A673 (cell line): ENCODE data around the gene F2. TPM values are rescaled to one million over a fixed set of nuclear protein-coding genes. Genes with fewer than 3 reads are reported as not detected.
"Not testable (repeated sequence)": the region's sequence is repeated elsewhere in the genome, so short reads cannot be mapped to it uniquely, and the experiment has no call there.

Source experiments
- BruUV-seq: library from RNA; stranded (reverse); fragments of 400-500 nt; replicated peaks from 2 replicates; lab custom pipeline; 2021; lab: Mats Ljungman, UMichigan
- CTCF ChIA-PET: fragments of 300-600 bp; sonication (Branson Sonifier 250); formaldehyde crosslinking; loops from one replicate; lab custom pipeline; 2022; ENCODE audit warnings: antibody characterized with exemption; lab: Charles Lee
- POLR2A ChIA-PET: fragments of 300-600 bp; sonication (Branson Sonifier 250); formaldehyde crosslinking; loops from one replicate; lab custom pipeline; 2022; ENCODE audit warnings: antibody characterized with exemption; ENCODE audit not compliant: low non-redundant PET; lab: Charles Lee
- DNase-seq: peaks from one replicate; pipeline ENCODE4 v3.0.0-alpha.2; 2015; ENCODE audit warnings: low spot score
- H3K27ac ChIP-seq: fragments of 200-600 bp; sonication (generic); 2 replicates; pipeline ENCODE4 v1.5.1; 2016; ENCODE audit warnings: mixed run types, low read depth, mild to moderate bottlenecking, mixed read lengths, antibody characterized with exemption, low read length; ENCODE audit not compliant: poor library complexity, severe bottlenecking
- H3K27me3 ChIP-seq: fragments of 200-600 bp; sonication (generic); replicated peaks from 2 replicates; pipeline ENCODE4 v1.6.1; 2017; ENCODE audit warnings: mixed run types, low read depth, mild to moderate bottlenecking, mixed read lengths, antibody characterized with exemption, low read length; ENCODE audit not compliant: insufficient read depth, poor library complexity
- H3K36me3 ChIP-seq: fragments of 200-600 bp; sonication (generic); 2 replicates; pipeline ENCODE4 v1.6.1; 2016; ENCODE audit warnings: mixed run types, mild to moderate bottlenecking, mixed read lengths, antibody characterized with exemption, low read length; ENCODE audit not compliant: insufficient read depth, poor library complexity, severe bottlenecking
- H3K4me1 ChIP-seq: fragments of 200-600 bp; sonication (generic); 2 replicates; pipeline ENCODE4 v1.6.1; 2017; ENCODE audit warnings: mixed run types, mild to moderate bottlenecking, mixed read lengths, antibody characterized with exemption, low read length; ENCODE audit not compliant: insufficient read depth, poor library complexity, severe bottlenecking
- H3K4me3 ChIP-seq: fragments of 200-600 bp; sonication (generic); 2 replicates; pipeline ENCODE4 v1.5.1; 2016; ENCODE audit warnings: low read depth, mixed run types, mild to moderate bottlenecking, mixed read lengths, low read length; ENCODE audit not compliant: poor library complexity, severe bottlenecking
- H3K9me3 ChIP-seq: fragments of 200-600 bp; sonication (generic); 2 replicates; pipeline ENCODE4 v1.6.1; 2016; ENCODE audit warnings: mixed run types, low read depth, mild to moderate bottlenecking, mixed read lengths, antibody characterized with exemption, low read length; ENCODE audit not compliant: poor library complexity, severe bottlenecking
- CTCF ChIP-seq: fragments of 300-800, 200-600 bp; sonication (generic); conservative IDR thresholded peaks from 2 replicates; pipeline ENCODE4 v1.5.1; 2017; ENCODE audit warnings: low read depth, mild to moderate bottlenecking, antibody characterized with exemption, low read length, moderate library complexity, mixed read lengths
- EZH2 ChIP-seq: fragments of 200-600 bp; sonication (generic); IDR thresholded peaks from 2 replicates; pipeline ENCODE4 v1.6.1; 2017; ENCODE audit warnings: borderline replicate concordance, low read depth, mild to moderate bottlenecking, mixed read lengths, antibody characterized with exemption, low read length; ENCODE audit not compliant: poor library complexity, severe bottlenecking
- intact Hi-C: fragments of 100-400 bp; cut with micrococcal nuclease; formaldehyde crosslinking; loops from one replicate; pipeline ENCODE4 v1.10.0; 2022; ENCODE audit not compliant: unreplicated experiment
- total RNA-seq: library from RNA; stranded (reverse); gene quantifications from 2 replicates; pipeline ENCODE4 v1.2.3, GENCODE V29; 2021

The F2 gene
- total RNA-seq, 1 experiment from 2014 or later, result not detected

GRCh38 chr11:46712874-46713576 is 6.0 kb upstream of the F2 start:
- CTCF ChIA-PET, result no interaction called here
- Histone ChIP-seq H3K27me3 (no peaks in the 10 kb centered on the region), H3K9me3 (no peaks in the 10 kb centered on the region), H3K4me3 (no peak overlapping the region), H3K36me3 (no peaks in the 10 kb centered on the region), H3K27ac (no peak overlapping the region), H3K4me1 (no peaks in the 10 kb centered on the region)
- POLR2A ChIA-PET, result interaction anchor here (0.6 kb wide), 1 partner anchor 74 kb away, joined by 4 read pairs; no protein-coding TSS in a partner anchor
- TF ChIP-seq CTCF (no peak), EZH2 (no peak)
- no peak for DNase-seq
- BruUV-seq, result no TSS peak
- intact Hi-C loops, result no loop called here

GRCh38 chr11:46717825-46718154 is 1.2 kb upstream of the F2 start:
- intact Hi-C loops, POLR2A ChIA-PET, BruUV-seq, H3K9me3 ChIP-seq, H3K27ac ChIP-seq, H3K4me1 ChIP-seq, CTCF ChIA-PET, H3K4me3 ChIP-seq, H3K27me3 ChIP-seq, H3K36me3 ChIP-seq, DNase-seq: not testable (repeated sequence)

GRCh38 chr11:46718155-46719019 is 626 bp upstream of the F2 start:
- H3K36me3 ChIP-seq, result no peaks in the 10 kb centered on the region
- BruUV-seq, result no TSS peak
- no peak overlapping the region for H3K4me3 ChIP-seq
- ChIA-PET POLR2A (interaction anchor here (0.9 kb wide), 1 partner anchor 18 kb away, joined by 3 read pairs; the partner anchor contains the start of gene ARHGAP1), CTCF (no interaction called here)
- H3K9me3 ChIP-seq, result no peaks in the 10 kb centered on the region
- intact Hi-C loops, result no loop called here
- no peaks in the 10 kb centered on the region for H3K27me3 ChIP-seq
- no peak overlapping the region for H3K27ac ChIP-seq
- TF ChIP-seq EZH2 (no peak), CTCF (no peak)
- DNase-seq, result no peak
- no peaks in the 10 kb centered on the region for H3K4me1 ChIP-seq
